ENCODE results near the gene TIGD3.
A peak's percentile ranks its signal among the peaks of the same experiment; 100 is the strongest.

The TIGD3 gene, protein sequence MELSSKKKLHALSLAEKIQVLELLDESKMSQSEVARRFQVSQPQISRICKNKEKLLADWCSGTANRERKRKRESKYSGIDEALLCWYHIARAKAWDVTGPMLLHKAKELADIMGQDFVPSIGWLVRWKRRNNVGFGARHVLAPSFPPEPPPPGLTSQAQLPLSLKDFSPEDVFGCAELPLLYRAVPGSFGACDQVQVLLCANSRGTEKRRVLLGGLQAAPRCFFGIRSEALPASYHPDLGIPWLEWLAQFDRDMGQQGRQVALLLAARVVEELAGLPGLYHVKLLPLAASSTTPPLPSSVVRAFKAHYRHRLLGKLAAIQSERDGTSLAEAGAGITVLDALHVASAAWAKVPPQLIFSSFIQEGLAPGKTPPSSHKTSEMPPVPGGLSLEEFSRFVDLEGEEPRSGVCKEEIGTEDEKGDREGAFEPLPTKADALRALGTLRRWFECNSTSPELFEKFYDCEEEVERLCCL

DNA sequence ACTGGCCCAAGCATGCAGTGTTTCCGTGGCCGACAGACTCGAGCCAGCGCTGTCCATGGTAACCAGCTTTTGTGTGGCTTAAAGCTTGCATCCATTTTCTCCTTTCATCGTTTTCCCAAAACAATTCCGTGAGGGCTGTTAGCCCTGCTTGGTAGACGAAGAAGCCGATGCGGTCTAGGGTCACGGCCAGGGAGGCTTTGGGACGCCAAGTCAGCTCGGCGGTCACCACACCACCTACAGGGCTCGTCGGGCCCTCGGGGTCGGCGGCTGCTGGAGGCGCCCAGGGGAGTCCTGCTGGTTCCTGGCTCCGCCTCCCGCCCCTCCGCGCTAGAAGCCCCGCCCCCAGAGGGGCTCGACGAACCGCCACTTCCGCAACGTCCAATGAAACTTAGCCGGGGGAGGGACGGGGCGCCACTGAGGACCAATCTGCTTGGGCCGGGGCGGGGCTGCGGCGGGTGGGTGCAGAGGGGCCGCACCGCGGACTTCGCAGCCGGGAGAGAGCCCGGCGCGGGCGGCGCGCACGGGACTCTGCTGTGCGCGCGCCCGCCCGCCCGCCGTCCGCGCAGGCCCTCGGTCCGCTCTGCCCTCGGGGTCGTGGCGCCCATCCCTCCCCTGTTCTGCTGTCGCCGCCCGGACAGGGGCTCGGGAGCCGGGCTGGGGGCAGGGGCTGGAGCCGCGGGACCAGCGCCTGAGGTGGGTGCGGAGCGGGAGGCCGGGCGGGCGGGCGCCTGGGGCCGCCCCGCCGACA, at the start of gene TIGD3:
TIGD3 (plus strand) TSS at position 487 of the 748 bp plus-strand sequence. CDS start 1,058 bp downstream, outside the sequence.
- peak; percentile 98 for DNase-seq

DNA sequence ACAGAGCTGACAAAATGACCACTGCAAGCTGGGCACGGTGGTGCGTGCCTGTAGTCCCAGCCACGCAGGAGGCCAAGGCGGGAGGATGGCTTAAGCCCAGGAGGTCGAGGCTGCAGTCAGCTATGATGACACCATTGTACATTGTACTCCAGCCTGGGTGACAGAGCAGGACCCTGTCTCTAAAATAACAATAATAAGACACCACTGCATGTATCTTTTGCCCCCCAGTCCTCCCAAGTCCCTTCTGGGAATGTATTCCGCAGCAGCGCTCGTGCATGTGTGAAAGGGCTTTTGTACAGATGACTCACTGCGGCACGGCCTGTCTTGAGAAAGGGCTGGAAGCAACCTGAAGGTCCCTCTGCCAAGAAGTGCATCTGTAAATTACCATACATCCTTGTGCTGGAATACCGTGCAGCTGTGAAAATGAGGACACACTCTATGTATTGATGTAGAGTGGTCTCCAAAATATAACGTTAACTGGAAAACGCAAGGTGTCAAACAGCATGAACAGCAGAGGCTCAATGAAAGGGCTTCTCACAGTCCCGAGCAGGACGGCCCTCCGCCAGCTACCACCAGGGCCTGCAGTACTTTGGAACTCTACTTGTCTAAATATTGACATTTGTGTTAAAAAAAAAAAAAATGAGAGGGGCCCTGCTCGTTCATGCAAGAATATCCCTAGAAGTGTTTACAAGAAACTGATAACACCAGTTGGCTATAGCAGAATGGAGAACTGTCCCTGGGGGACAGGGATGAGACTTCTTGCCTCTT, 48.9 kb upstream of the TIGD3 start:
- DNase-seq = no peak

DNA sequence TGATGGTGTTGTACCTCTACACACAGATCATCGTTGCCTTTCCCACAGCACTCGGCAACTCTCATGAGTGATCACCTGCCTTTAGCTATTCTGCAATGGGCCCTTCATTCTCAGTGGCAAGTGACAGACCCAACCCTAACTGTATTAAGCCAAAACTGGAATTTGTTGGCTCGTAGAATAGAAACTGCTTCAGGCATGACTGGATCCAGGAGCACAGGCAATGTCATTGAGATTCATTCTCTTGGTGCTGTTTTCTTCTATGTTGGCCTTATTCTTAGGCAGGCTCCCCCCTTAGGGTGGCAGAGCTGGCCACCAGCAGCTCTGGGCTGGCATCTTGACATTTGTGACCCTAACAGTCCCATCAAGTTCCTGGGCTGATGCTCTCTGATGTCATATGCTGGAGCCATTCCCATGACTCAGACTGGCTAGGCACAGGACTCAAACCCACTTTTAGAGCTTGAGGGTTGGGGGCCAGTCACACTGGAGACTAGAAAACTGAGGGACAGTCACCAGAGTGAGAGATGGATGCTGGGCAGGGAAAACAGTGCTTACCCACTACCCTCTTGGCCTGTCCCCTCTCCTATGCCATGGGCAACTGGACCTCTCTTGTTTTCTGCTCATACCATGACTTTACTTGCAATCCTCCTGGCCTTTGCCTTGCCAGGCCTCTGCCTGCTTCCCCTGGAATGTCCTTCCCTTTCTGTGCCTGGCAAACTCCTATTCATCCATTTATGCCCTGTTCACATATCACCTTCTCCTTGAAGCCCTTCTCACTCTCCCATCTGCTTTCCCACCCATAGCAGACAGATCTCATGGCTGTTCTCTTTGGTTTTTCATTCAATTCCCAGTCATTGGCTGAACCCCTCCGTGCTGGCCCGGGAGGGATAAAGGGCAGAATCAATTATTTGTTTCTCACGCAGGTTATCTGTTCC, 47.0 kb upstream of the TIGD3 start:
- no peak for DNase-seq

DNA sequence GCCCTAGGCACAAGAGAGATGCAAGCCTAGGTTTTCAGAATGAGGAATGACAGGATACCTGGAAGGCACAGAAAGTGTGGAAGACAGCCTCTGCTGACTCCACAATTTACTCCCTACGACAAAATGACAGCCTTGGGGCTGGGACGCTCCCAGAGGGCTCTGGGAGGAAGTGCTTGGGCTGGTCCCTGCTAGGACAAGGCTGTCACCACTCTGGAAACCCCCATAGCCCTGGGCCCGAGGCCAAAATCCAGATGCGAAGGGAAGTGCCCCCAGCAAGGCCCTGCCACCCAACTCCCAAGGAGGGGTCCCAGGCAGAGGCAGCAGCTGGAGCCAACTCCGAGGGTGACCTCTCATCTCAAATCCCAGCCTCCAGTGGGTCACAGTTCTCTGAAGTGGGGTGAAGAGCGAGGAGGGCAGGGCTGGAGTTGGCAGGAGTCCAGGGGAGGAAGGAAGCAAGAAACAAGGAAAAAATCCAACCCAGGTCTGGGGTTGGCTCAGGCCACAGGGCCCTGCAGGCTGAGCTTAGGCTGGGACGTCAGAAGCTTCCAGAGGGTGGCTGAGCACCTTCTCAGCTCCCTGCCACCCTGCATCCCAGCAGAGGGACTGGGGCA, 46.2 kb upstream of the TIGD3 start:
- DNase-seq = no peak

DNA sequence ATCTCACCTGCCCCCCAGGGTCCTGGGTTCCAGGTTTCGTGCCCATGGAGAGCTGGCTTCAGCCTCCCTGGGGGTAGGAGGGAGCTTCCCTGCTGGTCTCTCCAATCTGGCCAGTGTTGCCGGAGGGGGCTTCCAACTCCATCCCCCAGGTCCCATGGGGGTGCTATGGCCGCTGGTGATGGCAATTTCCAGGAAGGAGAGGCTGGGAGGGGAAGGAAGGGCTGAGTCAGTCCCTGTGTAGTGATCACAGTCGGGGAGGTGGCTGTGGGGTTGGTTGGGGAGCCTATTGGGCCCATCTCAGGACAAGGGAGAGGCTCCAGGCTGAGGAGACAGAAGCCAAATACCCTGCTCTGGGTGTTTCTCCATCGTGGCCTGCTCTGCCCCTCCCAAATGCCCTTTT, 45.5 kb upstream of the TIGD3 start:
- DNase-seq = no peak

DNA sequence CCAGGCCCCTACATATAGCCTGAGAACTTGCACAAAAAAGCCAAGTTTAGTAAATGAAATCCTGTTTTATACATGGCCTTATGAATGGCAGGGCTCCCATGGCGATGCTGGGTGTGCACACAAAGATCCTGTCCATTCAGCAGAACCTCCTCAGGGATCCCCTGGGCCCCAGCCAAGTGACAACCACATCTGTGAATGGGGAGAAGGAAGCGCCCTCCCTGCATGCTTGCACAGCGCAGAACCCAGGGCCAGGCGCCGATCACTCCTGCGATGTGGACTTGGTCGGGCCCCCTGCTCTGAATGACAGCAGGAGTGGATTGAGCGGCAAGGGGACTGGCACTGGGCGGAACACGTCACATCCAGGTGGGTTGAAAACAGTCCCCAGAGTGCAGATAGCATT, 44.3 kb upstream of the TIGD3 start:
- DNase-seq = no peak

DNA sequence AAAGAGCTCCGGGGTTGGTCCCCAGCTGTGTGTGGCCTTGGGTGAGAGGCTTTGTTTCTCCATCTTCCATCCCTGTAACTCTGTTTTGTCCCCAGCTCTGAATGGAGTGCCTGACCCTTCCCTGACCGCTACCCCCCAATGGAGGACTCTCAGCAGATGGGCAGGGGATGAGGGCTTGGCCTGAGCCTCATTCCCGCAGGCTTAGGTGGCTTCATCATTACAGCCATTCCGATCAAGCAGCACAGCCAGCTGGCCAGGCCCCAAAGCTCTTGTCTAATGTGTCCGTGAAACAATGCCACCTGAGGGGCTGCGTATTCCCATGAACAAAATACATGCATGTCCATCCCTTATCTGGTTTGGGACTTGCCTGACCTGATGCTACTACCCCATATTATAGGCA, 43.8 kb upstream of the TIGD3 start:
- DNase-seq = no peak

DNA sequence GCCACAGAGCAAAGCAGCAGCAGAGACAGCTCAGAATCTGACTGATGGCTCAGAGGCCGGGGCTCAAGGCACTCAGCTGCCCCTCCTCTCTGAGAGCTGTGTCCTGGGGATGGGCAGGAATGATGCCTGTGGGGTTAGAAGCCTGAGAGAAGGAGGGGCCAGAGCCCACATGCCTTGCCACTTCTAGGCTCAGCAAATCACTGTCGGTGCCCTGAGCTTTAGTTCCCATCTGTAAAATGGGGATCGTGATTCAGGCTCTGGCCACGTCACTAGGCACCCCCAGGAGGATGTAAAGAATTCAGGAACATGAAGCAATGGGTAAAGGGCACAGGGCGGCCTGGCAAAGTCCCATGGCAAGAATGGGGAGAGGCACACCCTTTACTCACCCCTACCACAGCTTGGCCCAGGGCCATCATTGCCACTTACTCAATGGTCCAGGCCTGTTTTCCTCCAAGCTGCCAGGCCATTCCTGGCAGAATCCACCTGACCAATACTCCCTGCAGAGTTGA, 43.3 kb upstream of the TIGD3 start:
- no peak for DNase-seq

DNA sequence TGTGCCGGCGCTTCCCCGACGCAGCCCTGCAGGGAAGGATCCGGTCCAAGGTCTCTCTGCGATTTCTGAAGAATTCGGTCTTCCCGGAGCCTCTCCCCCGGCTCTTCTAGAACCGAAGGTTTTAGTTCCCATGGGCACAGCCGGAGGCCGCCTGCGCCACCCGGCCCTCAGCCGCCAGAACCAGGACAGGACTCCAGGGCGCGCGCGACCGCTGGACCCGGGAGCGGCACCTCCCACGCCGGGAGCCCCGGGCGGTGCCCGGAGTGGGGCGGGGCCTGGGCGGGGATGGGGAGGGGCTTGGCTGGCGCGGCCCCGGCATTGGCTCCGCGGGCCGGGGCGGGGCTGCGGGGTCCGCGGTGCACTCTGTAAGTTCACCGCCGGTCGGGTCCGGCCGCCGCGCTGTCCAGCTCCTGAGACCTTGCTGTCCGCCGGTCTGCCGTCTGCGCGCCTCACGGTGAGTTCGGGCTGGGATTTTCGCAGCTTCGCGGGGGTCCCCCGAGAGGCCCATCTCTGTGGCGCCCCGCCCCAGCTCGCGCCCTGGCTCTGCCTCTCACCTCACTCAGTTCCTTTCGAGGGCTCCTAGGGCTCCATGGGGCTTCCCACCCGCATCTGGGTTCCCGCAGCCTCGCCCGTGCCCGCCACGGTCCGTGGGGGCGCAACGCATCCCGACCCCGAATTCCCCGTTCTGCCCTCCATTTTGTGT, 39.9 kb upstream of the TIGD3 start, which contains the start of gene CDC42EP2:
CDC42EP2 (plus strand) TSS at position 366 of the 703 bp plus-strand sequence. CDS start 6,033 bp downstream, outside the sequence.
- peak; percentile 70 for DNase-seq

DNA sequence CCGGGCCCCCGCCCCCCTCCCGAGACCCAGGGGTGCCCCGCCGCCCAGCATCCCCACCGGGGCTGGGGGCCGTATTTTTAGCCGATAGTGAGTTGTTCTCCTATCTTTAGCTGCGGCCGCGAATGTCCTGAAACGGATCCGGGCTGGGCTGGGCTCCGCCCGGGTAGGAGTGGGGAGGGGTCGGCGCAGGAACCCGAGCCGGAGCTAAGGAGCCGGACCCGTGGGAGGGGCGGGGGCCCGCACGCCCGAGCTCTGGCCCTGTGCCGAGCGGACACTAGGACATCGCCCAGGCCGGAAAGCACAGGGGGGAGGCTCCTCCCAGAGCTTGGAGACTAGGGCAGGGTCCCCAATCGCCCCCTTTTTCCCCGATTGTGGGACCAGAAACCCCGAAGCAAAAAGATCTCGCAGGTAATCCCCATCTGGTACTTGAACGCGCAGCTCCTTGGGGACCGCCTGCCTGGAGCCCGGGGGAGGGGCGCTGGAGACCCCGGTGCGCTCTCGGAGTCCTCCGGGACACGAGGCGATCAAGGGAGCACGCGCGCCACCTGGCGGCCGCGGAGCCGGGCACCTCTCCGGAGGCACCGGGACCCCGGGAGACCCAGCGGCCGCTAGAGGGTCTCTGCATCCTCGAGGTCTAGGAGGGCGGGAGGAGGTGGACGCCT, 39.2 kb upstream of the TIGD3 start:
- DNase-seq = peak; percentile 81

DNA sequence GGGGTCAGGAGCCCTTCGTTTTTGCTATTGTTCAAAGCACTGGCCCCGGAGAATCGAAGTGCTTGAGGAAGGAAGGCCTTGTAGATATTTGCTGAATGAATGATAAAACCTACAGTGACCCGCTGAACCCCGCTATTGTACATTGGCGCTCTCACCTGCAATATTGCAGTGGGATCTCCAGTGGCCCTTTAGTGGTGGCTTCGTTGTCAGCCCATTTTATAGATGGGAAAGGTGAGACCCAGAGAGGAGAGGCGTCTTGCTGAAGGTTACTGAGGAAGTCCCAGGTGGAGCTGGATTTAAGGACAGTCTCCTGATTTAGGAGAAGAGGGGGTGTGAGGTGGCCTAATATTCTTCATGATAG, 38.7 kb upstream of the TIGD3 start:
- no peak for DNase-seq

DNA sequence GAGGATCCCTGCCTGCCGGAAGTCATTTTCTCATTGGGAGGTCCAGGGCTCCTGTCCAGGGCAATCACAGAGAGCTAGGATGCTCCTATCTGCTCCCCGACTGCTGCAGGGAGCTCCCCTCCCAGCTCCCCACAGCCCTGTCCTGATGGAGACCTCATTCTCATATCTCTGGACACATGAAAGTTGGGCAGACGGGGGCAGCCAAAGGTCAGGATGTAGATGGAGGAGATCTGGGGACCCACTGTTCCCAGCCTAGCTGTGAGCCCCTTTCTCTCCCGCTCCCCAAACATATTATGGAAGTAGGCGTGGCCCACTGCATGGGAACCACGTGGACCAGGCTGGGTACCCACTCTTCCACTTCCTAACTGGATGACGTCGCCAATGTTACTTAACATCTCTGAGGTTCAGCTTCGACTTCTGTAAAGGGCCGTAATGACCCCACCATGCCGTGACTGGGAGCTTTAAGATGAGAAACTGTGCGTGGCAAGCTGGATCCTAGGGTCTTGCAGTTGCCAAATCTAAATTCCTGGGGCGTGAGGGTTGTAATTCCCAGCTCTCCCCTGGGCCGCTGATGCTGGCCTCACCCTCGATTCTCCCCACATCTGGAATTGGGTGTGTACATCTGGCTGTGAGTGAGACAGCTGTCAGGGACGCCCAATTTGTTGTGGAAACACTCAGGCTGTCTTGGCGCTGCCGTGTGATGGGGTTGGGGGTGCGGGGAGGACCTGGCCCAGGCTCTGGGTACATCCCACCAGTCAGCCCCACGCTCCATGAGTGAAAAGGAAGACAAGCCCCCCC, 38.1 kb upstream of the TIGD3 start:
- no peak for DNase-seq

DNA sequence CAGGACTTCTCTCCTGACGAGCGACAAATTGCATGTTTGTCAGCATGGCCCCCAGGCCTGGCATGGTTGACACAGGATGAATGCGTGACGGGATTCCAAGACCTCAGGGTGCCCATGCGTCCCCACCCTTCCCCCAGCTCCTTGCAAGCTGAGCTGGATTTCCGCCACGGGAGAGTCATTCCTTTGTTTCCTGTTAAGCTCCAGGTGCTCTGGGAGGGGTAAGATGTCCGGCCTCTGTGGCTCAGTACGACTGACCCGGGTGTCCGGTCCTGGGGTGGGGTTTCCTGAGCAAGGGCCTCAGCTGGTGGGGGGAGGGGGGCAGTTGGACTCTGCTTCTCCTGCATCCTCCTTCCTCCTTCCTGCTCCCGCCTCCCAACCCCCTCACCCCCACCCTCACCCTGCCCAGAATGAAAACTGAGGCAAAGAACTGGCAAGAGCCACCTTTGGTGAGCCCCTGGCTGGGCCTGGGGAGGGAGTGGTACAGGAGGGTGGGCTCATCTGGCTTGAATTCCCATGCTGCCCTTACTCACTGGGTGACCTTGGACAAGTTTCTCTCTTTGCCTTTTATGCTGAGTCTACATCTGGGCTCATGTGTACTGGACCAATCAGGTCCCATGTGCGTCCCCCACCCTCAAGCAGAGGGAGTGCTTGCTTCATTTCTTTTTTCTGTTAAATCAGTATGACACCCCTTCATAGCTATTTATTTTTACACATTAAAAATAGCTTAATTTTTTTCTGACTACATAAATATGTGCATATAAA, 37.3 kb upstream of the TIGD3 start:
- no peak for DNase-seq

DNA sequence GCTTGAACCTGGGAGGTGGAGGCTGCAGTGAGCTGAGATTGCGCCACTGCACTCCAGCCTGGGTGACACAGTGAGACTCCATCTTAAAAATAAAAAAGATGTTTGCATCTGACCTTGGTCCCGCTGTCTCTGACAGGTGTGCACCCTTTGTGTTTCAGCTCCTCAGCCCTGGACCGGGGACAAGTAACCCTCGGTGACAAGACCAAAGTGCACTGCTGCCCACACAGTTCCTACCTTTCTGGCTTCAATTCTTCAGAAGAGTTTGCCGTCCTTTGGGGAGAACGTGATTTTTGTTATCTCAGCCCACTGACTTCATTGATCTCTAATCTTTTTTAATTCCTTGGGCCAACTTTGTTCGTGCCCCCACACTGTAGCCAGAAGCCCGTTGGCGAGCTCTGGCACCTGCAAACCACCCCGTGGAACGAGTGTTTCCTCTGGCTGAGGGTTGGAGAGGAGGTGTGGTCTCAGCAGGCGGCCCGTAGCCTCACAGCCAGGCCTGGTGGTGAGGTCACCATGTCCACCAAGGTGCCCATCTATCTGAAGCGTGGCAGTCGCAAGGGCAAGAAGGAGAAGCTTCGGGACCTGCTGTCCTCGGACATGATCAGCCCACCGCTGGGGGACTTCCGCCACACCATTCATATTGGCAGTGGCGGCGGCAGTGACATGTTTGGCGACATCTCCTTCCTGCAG, 34.0 kb upstream of the TIGD3 start:
- DNase-seq = no peak

DNA sequence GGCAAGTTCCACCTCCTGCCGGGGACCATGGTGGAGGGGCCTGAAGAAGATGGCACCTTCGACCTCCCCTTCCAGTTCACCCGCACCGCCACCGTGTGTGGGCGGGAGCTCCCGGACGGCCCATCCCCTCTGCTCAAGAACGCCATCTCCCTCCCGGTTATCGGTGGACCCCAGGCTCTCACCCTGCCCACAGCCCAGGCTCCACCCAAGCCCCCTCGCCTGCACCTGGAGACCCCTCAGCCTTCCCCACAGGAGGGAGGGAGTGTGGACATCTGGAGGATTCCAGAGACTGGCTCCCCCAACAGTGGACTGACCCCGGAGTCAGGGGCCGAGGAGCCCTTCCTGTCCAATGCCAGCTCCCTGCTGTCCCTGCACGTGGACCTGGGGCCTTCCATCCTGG, 33.5 kb upstream of the TIGD3 start:
- no peak for DNase-seq

DNA sequence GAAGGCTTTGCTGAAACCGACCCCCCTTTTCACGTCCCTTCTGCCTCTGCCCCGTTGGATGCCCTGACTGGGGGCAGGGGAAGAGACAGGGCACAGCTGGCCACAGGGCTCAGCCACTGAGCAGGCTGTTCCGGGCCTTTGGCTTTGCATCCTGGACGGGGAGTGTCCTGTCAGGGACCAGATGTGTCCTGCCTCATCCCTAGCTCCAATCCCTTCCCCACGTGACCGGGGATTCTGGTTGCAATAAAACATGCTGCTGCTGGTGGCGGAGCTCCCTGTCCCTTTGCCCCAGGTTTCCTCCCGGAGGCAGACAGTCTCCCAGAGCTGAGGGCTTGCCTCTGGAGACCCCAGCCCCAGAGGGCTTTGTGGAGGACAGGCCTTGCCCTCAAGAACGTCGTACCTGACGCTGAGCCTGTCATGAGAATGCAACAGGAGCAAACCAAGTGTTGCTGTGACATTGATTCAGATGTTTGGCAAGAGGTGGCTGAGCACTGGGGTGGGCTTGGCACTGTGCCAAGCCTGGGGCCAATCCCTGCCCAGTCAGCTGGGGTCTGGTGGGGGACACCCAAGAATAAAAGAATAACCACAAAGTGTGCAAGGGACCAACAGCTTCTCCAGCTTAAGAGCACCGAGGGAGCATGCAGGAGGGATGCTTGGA, 32.6 kb upstream of the TIGD3 start:
- no peak for DNase-seq

DNA sequence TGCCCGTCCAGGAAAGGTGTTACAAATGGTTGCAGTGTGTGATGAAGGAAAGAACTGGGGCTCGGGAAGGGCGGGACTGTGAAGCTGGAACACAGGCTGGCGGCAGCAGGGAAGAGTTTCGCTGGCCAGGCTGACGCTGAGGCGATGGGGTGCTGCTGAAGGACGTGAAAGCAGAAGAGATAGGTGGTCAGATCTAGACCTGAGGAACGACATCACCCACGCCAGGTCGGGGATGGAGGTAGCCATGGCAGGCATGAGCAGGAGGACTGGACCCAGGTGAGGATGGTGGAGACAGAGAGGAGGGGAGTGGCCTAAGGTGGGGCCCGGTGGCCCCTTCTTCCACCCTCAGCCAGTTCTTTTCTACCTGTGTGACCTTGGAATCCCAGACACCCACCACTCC, 30.7 kb upstream of the TIGD3 start:
- DNase-seq = no peak

All from NCI-H345 (cell line).